Stomach smooth muscle (tissue), 2 donors: ENCODE results near the gene ACTBL2.
"Not testable (repeated sequence)": the region's sequence is repeated elsewhere in the genome, so short reads cannot be mapped to it uniquely, and the experiment has no call there.

Experiments used
- H3K27ac ChIP-seq: one replicate; pipeline ENCODE4 v1.7.0; 2013; ENCODE audit warnings: mild to moderate bottlenecking, low read length, inconsistent platforms
- H3K27me3 ChIP-seq, 2 donors: one replicate each; pipeline ENCODE4 v1.7.0; 2013; ENCODE audit warnings: low read length in 2 of 2; ENCODE audit not compliant: insufficient read depth in 2 of 2, control insufficient read depth in 1 of 2
- H3K36me3 ChIP-seq, 2 donors: one replicate each; pipeline ENCODE4 v1.7.0; 2013; ENCODE audit warnings: low read length in 2 of 2; ENCODE audit not compliant: control insufficient read depth in 2 of 2, insufficient read depth in 2 of 2
- H3K4me1 ChIP-seq: one replicate; pipeline ENCODE4 v1.7.0; 2013; ENCODE audit warnings: low read length; ENCODE audit not compliant: control insufficient read depth, insufficient read depth
- H3K4me3 ChIP-seq, 2 donors: one replicate each; pipeline ENCODE4 v1.7.0; 2013; ENCODE audit warnings: low read length in 2 of 2
- H3K9ac ChIP-seq, 2 donors: one replicate each; pipeline ENCODE4 v1.7.0; 2013; ENCODE audit warnings: low read length in 2 of 2, mild to moderate bottlenecking in 1 of 2
- H3K9me3 ChIP-seq, 2 donors: one replicate each; pipeline ENCODE4 v1.7.0; 2013; ENCODE audit warnings: low read length in 2 of 2; ENCODE audit not compliant: control insufficient read depth in 2 of 2
- donor health status: healthy.
- donor health status: Pancreatic carcinoma.

Gene ACTBL2

DNA sequence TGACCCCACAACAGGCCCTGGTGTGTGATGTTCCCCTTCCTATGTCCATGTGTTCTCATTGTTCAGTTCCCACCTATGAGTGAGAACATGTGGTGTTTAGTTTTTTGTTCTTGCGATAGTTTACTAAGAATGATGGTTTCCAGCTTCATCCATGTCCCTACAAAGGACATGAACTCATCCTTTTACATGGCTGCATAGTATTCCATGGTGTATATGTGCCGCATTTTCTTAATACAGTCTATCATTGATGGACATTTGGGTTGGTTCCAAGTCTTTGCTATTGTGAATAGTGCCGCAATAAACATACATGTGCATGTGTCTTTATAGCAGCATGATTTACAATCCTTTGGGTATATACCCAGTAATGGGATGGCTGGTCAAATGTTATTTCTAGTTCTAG lies 22.6 kb downstream of the ACTBL2 start:
- not testable (repeated sequence) for H3K4me3 ChIP-seq, H3K36me3 ChIP-seq, H3K27me3 ChIP-seq, H3K9ac ChIP-seq, H3K9me3 ChIP-seq, H3K4me1 ChIP-seq, H3K27ac ChIP-seq

DNA sequence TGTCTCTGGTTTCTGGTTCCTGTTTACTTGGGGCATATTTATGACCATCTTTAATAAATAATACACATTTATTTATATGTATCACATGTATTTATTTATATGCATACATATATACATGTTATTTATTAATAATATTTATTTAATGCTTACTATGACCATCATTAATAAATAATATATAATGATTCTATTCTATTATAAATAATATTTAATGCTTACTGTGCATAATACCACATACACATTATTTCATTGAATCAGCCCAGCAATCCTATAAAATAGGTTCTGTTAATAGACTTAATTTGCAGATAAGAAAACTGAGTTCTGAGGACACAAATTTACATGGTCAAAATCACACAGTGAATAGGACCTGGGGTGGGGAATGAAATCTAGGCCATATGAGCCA lies 24.2 kb downstream of the ACTBL2 start:
- H3K27me3 ChIP-seq = no peaks in the 10 kb centered on the region
- H3K9ac ChIP-seq = no peak overlapping the region
- H3K4me1 ChIP-seq = peaks cover 4% of the 10 kb centered on the region
- no peaks in the 10 kb centered on the region for H3K9me3 ChIP-seq
- H3K36me3 ChIP-seq = no peaks in the 10 kb centered on the region
- H3K27ac ChIP-seq = no peak overlapping the region
- no peak overlapping the region for H3K4me3 ChIP-seq

DNA sequence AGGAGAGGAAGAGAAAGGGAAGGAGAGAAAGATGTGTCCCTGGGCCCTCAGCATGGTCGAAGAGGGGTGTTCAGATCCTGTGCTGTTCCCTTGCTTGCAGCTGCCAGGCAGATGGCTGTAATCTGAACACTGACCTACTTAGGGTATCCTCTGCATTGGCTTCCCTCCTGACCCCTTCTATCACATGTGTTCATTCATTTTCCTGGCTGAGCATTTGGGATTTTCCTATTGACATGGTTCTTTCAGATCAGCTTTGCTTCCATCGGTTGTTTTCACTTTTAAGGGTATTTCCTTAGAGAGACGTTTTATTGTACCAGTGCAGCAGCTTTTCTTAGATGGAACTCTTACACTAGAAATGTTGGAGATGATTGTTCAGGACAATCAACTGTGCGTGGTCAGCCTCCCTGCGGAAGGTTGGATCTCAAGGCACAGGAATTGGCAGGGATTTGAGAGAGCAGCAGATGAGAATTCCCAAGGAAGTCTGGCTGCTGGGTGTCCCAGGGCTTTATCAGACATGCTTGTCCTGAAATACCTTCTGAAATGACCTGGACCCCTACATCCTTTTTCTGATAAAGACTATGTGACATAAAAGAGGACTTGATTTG lies 26.0 kb downstream of the ACTBL2 start:
- H3K9ac ChIP-seq = no peak overlapping the region
- H3K4me1 ChIP-seq = peaks cover 10% of the 10 kb centered on the region
- no peaks in the 10 kb centered on the region for H3K9me3 ChIP-seq
- no peak overlapping the region for H3K4me3 ChIP-seq
- no peaks in the 10 kb centered on the region for H3K27me3 ChIP-seq
- no peak overlapping the region for H3K27ac ChIP-seq
- H3K36me3 ChIP-seq = no peaks in the 10 kb centered on the region

DNA sequence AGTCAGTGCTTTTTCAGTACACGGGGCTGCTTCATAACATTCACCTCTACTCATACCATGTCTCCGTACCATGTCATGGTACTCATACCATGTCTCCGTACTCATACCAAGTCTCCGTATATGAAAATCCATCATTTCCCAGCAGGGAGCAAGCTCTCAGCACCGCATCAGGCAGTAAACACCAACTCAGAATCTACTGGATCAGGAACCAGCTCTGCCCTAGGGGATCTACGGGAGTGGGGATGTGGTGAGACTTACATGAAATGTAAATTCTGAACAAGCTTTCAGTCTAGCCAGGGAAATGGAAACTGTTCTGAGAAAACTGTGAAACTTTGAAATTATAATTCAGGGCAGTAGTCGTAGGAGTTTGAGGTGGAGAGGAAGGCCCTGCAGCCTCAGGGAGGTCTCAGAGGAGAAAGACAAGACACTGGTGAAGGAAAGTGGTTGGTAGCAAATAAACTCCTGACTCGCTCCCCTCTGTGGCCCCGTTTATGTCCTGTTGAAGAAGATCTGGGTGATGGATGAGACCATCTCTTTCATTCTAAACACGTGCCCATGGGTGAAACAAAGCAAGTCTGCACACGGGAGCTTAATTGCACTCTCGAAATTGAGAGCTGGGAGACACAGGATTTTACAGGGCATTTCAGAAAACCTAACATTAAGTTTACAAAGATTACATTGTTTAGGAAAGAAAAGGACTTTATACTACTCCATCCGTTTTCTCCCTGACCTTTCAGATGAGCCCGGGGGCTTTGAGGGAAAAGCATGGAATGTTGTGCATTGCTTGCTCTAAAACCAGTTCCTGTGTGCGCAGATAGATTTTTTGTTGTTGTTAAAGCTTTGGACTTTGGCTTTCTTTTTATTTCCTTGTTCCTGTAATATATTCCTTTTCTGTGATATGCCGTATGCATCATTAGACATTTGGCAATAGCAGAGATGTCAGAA lies 26.8 kb downstream of the ACTBL2 start:
- Histone ChIP-seq H3K9me3 (no peaks in the 10 kb centered on the region), H3K36me3 (no peaks in the 10 kb centered on the region), H3K9ac (no peak overlapping the region), H3K27ac (no peak overlapping the region), H3K4me3 (no peak overlapping the region), H3K27me3 (no peaks in the 10 kb centered on the region), H3K4me1 (peaks cover 10% of the 10 kb centered on the region)

DNA sequence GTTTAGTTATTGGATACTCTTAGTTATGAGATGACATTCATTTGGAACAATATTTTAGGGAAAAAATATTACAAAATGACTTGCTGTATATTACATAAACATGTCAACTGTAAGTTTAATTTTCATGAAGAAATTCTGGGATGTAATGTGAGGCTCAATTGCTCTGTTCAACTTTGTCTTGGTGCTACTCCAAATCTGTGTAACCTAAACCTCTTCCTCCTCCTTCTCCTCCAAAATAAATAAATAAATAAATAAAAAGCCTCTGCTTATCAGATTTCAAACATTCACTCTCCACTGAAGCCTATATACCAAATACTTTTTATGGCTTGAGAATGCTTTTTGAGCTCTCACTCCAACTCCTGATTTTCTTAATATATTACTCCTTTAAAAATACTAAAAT lies 27.7 kb downstream of the ACTBL2 start:
- Histone ChIP-seq H3K36me3 (no peaks in the 10 kb centered on the region), H3K27me3 (no peaks in the 10 kb centered on the region), H3K9me3 (no peaks in the 10 kb centered on the region), H3K9ac (no peak overlapping the region), H3K4me1 (peaks cover 10% of the 10 kb centered on the region), H3K4me3 (no peak overlapping the region), H3K27ac (no peak overlapping the region)

DNA sequence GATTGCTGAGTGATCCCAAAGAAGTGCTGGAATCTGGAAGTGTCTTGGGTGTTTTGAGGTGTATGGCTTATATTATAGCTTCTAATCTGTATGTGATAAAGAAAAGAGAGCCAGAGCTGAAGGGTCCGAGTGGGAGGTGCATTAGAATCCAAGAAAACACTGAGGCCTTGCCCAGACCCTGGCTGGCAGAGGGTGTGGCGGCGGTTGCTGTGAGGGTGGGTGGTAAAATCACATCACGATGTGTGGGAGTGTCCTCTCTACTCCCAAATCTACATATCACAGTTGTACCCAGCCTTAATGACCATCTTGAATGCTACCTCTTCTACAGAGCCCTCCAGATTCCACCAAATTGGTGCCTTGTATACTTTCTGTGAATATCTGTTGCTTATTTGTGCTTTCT lies 28.9 kb downstream of the ACTBL2 start:
- Histone ChIP-seq H3K36me3 (no peaks in the 10 kb centered on the region), H3K27me3 (no peaks in the 10 kb centered on the region), H3K9me3 (no peaks in the 10 kb centered on the region), H3K9ac (no peak overlapping the region), H3K4me3 (no peak overlapping the region), H3K4me1 (peaks cover 10% of the 10 kb centered on the region), H3K27ac (no peak overlapping the region)

DNA sequence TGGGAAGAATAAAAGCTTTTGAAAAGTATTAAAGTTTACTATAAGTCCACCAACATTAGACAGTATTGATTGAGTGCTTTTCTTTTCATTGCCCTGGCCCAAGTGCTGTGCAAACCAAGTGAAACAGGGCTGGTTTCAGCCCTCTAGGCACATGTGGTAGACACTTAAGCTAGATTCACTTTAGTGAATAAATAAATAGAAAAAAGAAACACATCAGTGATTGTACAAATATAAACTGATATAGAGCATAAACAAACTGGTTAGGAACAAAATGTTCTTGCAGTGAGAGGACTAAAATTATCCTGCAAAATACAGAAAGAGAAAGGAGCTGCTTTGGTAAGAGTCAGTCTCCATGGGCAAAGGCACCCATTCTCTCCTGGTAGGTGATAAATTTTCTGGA lies 29.7 kb downstream of the ACTBL2 start:
- Histone ChIP-seq H3K27ac (no peak overlapping the region), H3K9me3 (no peaks in the 10 kb centered on the region)

DNA sequence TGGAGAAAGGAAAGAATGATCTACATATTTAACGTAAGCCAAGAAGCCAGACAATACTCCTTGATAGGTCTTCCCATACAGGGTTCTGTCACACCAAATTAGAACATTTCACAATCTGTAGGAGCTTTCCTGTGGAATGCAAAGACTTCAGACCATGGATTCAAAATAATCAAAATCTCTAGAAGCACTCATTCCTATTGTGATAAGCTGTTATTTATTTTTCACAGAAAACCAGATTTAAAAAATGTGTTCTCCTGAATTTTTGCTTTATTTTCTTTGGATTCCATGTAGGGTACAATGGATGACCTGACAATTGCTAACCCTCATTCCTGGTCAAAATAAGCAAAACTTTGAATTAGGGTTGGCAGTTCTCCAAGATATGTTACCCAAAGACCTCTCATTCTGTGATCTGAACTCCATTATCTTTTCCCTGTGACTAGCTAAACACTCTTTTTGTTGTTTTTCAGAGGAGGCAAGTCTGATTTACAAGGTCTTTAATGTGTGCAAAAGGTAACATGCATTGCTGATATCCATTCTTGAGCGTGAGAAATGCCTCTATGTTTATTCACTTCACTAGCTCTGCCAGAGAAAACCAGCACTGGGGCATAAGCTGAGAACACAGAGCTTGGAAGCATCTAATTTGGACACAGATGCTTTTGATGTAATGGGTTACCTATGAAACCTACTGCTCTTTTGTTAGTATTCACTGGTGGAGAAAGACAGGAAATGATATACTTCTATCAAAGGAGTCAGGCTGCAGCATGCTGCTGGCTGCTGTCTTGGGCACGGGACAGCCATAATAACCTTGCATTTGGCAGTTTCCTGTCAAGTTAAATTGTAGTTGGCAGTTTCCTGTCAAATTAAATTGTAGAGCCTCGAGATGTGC lies 31.4 kb downstream of the ACTBL2 start:
- H3K9ac ChIP-seq = no peak overlapping the region
- no peaks in the 10 kb centered on the region for H3K27me3 ChIP-seq
- no peaks in the 10 kb centered on the region for H3K36me3 ChIP-seq
- peaks cover 10% of the 10 kb centered on the region for H3K4me1 ChIP-seq
- H3K27ac ChIP-seq = no peak overlapping the region
- H3K4me3 ChIP-seq = no peak overlapping the region
- no peaks in the 10 kb centered on the region for H3K9me3 ChIP-seq

More for the DNA sequence above, 29.7 kb downstream of the ACTBL2 start:
- Histone ChIP-seq H3K27me3 (no peaks in the 10 kb centered on the region), H3K9ac (no peak overlapping the region), H3K4me3 (no peak overlapping the region), H3K36me3 (no peaks in the 10 kb centered on the region), H3K4me1 (peaks cover 10% of the 10 kb centered on the region)

DNA sequence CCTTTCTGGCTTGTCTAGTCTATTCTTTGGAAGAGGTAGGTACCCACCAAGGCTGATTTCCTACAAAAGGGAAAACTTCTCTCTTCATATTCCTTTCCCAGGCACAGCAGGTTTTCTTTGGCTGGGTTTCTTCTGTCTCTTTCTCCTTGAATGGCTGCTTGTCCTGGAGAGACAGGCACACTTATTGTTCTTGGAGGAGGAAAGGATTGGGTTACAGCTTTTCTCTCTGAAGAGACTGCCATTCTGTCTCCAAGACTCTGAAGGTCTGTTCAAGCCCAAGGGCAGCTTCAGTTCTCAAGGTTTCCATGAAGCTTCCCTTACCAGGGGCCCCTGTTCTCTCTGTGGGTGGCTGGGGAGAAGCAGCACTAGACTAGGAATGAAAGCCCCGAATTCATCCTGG lies 33.9 kb downstream of the ACTBL2 start:
- Histone ChIP-seq H3K9ac (no peak overlapping the region), H3K9me3 (no peaks in the 10 kb centered on the region), H3K27ac (no peak overlapping the region), H3K36me3 (no peaks in the 10 kb centered on the region), H3K4me3 (no peak overlapping the region), H3K27me3 (no peaks in the 10 kb centered on the region), H3K4me1 (peaks cover 10% of the 10 kb centered on the region)

DNA sequence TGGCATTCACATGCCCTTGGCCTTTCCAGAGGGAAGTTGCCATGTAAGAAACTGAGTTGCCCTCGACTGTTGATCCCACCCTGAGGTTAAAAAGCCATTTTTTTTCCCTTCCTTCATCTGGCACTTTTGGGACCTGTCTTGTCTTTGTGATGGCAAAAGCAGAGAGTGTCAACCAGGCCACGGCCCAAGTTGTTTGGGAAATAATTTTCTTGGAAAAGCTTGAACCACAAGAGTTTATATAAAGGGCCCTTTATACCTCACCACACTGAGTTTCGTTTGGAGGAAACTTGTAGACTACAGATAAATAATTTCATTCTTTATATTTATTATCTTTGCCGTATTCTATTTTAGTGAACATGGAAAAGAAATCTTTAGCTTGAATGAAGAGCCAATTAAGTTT lies 34.3 kb downstream of the ACTBL2 start:
- Histone ChIP-seq H3K27ac (no peak overlapping the region), H3K9me3 (no peaks in the 10 kb centered on the region), H3K36me3 (no peaks in the 10 kb centered on the region), H3K4me1 (peaks cover 7% of the 10 kb centered on the region), H3K9ac (no peak overlapping the region), H3K27me3 (no peaks in the 10 kb centered on the region), H3K4me3 (no peak overlapping the region)
